HG03575 (cell line): ENCODE measurements around the gene CCDC157.
"Not testable (repeated sequence)": the region's sequence is repeated elsewhere in the genome, so short reads cannot be mapped to it uniquely, and the experiment has no call there.

ENCODE experiments used
- ATAC-seq: cut with Tn5 transposase; IDR thresholded peaks from one replicate; pipeline ENCODE4 v1.9.1; 2021; ENCODE audit not compliant: unreplicated experiment, insufficient number of reproducible peaks, low FRiP score; ENCODE audit errors: extremely low read depth

Gene CCDC157

DNA sequence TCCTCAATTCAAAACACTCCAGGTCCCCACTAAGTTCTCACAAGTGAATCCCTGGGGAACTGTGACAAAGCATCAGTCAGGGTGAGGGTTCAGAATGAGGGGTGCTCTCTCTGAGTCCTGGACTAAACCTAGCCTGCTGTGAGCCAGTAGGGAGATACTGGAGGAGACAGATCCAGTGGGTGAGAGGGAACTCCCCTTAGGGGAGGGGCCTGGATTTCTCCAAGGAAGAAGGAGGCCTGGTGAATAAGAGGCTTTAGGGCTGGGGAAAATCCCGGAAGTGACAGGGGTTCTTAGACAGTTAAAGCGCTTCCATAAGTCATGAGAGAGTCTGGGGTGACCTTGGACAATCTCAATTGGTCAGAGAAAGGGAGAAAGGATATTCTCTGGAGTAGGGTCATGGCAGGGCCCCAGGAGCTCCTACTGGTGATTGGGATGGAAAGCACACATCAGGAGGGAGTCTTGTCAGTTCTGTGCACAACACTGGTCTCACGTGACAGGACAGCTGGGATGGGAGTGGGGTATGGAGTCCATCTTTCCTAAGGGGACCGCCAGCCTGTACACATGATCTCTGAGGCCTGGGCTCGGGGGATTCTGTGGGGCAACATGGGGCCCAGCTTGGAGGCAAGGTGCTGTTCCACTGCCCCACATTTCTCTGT lies 31.6 kb upstream of the CCDC157 start:
- ATAC-seq, result no peak

DNA sequence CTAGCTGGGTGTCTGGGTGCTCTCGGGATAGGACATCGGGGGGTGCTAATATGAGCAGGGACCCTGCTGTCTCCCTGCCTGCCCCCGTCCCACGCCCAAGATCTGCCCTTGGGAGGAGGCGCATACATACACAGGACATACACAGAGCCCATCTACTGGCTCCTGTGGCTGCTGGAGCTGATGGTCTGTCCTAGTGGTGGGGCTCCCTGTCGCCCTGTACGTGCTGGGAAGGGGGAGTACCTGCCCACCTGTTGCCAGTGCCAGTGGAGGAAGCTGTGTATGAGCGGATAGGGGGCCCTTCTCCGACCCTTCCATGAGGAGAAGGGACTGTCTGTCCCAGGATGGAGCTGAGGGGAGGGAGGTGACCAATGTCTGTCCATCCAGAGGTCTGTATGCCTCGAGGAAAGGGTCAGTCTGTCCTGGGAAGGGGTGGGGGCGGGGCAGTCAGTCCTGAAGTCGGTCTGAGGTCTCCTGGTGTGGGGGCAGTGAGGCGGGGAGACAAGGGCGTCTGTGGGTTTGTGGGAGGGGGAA lies 31.0 kb upstream of the CCDC157 start:
- no peak for ATAC-seq

DNA sequence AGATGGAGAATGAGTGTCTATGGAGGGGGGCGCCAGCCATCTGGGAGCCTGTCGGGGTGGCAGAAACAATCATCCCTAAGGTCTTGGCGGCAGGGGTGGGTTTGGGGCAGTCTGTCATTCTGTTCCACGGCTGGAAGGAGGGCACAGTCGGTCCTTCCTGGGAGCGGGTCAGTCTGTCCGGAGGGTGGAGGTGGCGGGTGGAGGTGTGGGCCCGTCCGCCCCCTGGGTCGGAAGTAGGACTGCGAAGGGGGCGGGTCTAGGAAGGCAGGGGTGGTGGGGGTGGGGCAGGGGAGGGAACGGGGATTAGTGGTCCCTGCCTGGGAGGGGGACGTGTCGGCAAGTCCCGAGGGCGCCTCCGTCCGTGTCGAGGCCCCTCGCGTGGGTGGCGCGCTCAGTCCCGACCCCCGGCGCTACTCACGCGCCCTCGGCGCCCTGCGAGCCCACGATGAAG lies 30.5 kb upstream of the CCDC157 start:
- no peak for ATAC-seq

DNA sequence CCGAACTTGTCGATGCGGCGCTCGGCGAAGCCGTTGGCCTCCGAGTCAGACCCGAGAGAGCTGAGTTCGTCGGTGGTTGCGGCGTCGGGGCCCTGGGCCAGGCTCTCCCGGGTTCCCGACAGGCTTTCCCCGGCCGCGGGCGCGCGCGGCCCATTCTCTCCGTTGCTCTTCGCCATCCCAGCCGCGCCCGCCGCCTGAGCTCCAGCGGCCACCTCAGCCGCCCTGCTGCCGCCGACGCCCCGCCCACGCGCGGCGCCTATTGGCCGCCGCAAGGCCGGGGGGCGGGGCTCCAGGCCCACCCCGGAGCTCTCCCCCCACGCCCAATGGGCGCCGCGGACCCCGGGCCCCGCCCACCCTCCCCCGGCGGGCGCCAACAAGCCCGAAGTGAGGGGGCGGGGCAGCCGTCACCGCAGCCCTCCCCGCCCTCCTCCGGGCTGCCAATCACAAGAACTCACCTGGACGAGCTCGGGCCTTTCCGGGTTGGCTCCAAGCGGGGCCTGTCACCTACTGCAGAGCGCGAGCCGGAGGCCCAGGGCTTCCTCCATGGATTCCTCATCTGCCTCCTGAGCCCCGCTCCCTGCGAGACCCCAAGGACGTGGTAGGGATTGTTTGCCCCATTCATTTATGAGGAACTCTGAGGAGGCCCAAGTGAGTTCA lies 30.0 kb upstream of the CCDC157 start, which contains the start of gene TBC1D10A:
TBC1D10A (minus strand) TSS at position 236 of the 657 bp plus-strand sequence; CDS start at position 176, 60 bp downstream.
- no peak for ATAC-seq

DNA sequence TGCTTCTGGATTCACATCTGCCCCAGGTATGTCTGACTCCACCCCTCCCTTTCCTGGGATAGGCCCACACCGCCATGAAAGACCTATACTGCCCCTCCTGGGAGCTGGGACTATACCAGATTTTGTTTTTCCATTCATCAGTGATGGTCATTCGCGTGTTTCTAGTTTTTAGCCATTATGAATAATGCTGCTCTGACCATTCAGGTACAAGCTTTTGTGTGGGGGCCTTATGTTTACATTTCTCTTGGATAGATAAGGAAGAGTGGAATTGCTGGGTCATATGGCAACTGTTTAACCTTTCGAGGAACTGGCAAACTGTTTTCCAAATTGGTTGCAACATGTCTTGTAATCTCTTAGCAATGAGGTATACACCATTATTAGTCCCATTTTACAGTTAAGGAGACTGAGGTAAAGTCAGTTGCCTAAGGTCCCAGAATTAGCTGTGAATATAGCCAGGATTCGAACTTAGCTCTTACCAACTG lies 28.9 kb upstream of the CCDC157 start:
- no peak for ATAC-seq

DNA sequence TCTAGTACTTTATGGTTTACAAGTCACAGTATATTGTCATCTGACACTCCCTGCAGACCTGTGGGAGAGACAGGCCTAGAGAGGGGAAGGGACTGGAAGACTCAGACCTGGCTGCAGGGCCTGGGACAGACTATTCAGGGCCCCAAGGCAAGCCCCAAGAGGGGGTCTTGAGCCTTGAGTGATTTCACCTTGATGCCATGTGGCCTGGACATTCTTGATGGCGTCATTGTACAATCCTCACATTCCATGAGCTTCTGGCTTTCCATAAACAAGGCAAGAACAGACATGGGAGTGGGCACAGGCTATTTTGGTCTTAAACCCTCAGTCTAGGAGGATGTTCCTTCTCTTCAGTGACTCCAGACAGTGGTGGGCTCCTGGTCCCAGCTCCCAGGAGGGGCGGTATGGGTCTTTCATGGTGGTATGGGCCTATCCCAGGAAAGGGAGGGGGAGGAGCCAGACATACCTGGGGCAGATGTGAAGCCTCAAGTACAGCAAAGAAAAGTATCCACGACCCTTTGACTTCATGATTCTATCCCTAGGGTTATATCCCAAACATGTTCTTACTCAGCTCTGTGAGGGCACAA lies 28.2 kb upstream of the CCDC157 start:
- ATAC-seq, result no peak

DNA sequence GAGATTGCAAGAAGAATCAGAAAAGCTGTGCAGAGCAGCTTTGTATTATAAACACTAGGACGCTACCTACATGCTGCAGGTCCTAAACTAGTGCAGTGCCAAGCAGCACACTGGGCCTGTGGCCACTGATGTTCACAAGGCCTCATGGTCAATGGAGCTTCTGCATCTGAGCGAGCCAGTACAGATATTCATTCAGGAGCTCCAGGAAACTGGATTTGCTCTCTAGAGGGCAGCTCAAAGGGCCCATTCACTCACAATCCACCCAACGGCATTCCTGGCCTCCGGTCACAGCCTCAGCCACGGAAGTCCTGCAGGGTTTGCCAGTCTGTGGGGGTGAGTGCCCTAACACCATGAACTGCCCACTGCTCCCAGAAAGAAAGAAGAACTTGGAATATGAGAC lies 24.3 kb upstream of the CCDC157 start:
- ATAC-seq, result no peak

DNA sequence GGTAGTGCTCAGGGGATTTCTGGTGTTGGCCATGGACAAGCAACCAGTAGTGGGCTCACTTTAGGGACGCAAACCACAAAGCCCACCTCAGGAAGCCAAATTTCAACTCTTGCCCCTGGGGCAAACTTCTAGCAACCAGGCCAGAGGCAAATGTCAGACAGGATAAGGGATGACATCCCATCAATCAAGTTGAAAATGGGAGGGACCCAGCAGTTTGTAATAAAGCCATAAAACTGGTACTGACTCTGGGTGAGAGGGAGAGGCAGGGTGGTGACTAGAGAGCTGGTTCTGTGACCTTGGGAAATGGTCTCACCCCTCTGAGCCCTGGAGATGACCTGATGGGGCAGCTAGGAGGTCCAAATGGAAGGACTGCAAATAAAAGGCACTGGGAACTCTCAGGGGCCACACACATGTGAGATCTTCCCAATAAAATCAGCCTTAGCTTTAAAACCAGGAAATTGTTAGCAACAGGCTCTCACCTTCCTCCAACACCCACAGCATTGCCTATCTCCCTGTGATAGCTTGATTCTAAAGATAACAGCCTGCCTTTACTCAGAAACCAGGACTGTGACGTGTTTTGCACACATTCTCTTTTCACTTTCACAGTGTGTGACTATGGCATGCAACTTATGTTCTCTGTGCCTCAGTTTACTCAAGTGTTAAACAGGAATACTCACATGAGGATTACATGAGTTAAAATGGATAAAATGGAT lies 23.7 kb upstream of the CCDC157 start:
- ATAC-seq, result no peak

DNA sequence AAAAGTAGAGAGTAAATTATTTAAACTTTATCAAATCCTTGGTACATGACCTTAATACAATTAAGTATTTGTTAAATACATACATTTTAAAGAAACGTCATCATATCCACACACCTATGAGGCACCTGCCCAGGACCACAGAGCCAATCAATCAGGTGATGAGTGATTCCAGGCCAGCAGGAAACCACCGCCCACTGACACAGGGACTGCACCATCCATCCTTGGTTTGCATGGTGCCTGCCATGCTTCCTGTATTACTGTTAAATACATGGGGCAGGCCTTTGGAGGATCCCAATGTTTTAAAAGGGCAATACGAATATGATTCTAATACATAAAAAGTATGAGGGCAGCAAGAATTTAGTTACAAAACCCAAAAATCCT lies 23.1 kb upstream of the CCDC157 start:
- no peak for ATAC-seq

DNA sequence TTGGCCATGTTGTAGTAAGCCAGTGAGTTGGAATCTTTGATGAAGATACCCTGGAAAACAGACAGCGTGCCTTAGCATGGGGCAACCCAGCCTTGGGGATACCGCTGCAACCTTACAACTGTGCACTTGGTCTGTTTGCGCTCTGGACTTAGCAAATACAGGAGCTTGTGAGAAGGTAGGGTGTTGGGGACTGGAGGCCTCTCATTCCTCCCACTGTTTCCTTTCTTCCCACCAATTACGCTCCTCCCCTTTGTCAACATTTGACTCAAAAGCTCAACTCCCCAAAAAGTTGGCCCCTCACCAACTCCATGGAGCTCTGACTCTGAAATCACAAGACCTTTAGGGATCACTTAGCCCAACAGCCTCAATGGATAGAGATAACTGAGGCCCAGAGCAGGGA lies 22.2 kb upstream of the CCDC157 start:
- no peak for ATAC-seq

DNA sequence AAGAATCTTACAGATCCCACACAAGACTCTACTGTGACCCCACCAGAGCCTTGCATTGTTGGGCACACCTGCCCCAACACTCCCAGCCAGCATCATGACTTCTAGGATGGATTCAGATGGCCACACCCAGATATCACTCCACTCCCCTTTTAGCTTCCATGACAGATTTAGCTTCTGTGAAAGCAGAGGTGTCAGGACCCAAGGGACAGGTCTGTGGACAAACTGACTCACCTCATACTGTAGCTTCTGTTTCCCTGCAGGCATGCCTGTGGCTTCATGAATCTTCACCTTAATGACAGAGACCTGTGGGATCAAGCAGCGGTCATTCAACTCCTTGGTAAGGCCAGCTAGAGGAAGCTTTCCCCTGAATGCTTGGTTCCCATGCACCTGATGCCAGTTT lies 21.6 kb upstream of the CCDC157 start:
- no peak for ATAC-seq

DNA sequence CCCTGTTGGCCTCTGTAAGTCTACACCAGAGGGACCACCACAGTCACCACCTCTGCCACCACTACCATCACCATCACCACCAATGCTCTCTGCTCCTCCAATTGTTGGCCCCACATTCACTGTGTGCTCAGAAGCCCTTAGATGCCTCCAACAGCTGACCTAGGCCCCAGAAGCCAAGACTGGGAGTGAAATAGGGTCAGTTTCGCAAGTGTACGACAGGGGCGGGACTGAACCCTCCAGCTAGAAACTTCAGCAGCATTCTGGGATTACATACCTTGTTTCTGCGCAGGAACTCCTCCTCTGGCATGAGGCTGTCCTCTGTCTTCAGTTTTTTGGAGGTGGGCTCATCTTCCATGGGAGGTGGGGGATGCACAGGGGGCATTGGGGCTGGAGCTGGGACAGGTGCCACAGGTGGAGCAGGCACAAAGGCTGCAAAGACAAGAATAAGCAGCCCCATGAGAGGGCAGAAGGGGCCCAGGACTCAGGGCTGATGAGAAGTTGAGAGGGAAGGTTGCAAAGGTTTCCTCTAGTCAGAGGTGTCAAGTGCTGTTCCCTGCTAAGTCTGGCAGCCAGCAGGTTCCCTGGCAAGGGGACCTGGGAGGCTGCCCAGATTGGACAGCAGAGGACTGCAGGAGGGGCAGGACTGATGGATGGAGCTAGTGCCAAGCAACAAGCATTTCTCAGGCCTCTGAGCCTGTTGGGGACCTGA lies 19.9 kb upstream of the CCDC157 start:
- no peak for ATAC-seq

DNA sequence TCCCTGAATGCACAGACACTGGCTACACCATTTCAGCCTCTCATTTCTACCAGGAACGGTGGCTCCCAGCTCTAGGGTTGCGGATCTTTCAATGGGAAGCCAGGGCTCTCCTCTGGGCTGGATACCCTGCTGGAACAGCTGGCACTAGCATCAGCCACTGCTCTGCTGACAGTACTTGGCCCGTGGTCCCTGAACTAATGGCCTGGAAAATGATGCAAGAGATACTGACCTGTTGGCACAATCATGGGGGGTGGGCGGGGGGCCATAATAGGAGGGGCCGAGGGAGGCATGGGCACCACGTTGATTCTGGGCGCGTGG lies 19.4 kb upstream of the CCDC157 start:
- ATAC-seq, result no peak

DNA sequence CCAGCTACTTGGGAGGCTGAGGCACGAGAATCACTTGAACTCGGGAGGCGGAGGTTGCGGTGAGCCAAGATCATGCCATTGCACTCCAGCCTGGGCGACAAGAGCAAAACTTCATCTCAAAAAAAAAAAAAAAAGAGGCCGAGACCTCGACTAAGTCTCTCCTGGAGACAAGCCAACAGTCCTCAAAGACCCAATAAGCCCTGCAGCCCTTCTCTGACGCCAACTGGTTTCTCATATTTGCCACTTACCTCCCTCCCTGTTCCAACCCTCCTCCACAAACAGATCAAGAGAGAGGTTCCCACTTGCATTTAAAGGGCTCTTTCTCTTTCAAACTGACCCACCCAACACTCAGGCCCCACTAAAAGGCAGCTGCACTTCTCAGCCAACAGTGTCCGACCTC lies 18.5 kb upstream of the CCDC157 start:
- not testable (repeated sequence) for ATAC-seq

DNA sequence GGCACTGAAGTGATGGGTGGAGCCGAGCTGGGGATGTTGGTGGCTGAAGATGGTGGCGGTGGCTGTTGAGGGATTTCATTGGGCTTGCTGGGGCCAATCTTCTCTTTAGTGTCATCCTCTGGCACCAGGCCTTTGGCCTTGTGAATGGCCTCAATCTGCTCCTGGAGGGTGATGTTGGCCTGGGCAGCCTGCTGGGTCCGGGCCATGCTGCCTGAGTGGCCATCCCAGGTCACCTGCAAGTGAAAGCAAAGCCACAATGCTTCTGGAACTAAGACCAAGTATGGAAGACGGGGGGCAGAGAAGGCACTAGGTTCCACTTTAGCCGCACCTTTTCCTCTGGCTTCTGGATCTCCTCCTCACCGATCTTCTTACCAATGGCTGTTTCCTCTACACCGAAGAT lies 18.0 kb upstream of the CCDC157 start:
- no peak for ATAC-seq

DNA sequence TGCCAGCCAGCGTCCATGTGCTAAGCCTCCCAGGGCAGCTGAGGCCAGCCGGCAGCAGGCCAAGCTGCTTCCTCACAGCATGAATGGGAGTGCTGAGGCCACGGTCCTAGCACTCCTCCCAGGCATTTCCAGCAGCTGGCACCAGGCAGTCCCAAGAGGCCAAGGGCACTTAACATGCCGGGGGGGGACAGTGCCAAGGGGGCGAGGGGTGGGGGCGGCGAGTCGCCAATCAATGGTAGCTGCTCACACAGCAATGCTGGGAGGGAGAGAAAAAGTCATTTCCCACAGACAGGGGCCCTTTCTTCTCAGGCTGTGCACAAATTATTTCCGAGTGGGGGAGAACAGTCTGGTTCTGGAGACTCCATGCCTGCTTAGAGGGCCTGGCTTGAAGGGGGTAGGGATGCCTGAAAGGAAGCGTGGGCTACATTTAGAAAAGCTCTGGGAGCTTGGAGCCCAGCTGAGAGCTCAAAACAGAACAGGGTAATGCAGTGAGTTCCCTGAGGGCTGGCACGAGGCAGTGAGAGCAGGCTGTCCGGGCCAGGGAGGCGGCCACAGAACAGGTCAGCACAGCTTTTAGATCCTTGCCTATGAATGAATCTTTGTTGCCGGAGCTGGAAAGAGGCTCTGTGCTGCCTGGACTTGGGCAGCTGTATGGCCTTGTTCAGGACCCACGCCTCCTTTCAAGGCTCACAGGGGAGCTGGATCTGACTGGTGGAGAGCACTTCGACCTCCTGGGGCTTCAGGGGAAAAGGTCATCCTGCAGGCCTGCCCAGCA lies 15.7 kb upstream of the CCDC157 start:
- ATAC-seq, result no peak

DNA sequence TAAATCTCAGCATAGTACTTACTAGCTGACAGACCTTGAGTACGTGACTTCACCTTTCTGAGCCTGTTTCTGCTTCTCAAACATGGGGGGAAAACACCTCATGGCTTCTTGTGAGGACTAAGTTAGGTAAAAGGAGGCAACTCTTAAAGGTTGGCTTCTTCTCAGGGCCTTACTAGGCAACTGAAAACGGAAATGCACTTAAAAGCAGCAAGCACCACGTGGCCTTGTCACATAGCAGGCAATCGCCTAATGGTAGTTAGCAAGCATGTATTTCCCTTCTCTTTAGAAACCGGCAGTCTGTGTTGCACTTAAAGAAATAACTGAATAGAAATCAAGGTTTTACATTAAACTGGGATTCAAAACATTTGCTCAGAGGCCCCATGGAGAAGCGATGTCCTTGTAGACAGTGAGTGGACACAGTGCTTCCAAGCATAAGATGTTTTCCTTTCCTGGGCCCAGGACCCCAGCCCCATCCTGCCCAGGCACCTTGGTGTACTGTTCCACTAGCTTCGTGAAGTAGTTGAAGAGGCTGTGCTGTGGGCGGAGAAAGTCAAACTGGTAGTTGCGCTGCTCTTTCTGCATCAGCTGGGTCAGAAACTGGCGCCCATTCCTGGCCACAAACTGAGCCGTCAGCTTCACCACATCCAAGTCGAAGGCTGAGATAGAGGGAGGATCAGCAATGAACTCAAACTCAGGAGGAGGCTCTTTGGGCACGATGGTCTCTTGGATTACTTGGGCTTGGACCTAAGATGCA lies 12.2 kb upstream of the CCDC157 start:
- no peak for ATAC-seq
